Stimulated activated CD4-positive, alpha-beta T cell treated with anti-CD3 and anti-CD28 coated beads, Interleukin-15, amount 100 ng/mL, for 48 hours (primary cell): Measurements from ENCODE around the gene TMEM106A.
"Not testable (repeated sequence)": the region's sequence is repeated elsewhere in the genome, so short reads cannot be mapped to it uniquely, and the experiment has no call there.

Source experiments
- DNase-seq, 2 donors: peaks; one replicate each; pipeline ENCODE4 v3.0.0-alpha.2; 2020; ENCODE audit warnings: low read depth in 2 of 2

The TMEM106A gene

GRCh38 chr17:43215341-43215740, 3.7 kb downstream of the TMEM106A start:
- DNase-seq = no peak

- DNase-seq = no peak
These were observed 4.7 kb downstream of the TMEM106A start for GRCh38 chr17:43216369-43216761.

GRCh38 chr17:43216762-43217613, 5.3 kb downstream of the TMEM106A start:
- DNase-seq = no peak

- peak in 1 of 2 donors; percentile 15 for DNase-seq
These were observed 6.0 kb downstream of the TMEM106A start for GRCh38 chr17:43217614-43218087.

- DNase-seq = no peak
These were observed 7.3 kb downstream of the TMEM106A start for GRCh38 chr17:43219001-43219400.

- DNase-seq = no peak
These were observed 8.2 kb downstream of the TMEM106A start for GRCh38 chr17:43219746-43220380.

GRCh38 chr17:43220511-43221125, 8.9 kb downstream of the TMEM106A start:
- DNase-seq = no peak

GRCh38 chr17:43224146-43224705, 12.6 kb downstream of the TMEM106A start:
- DNase-seq = no peak

GRCh38 chr17:43226393-43226792, 14.7 kb downstream of the TMEM106A start:
- DNase-seq = no peak

GRCh38 chr17:43228020-43228782, 16.5 kb downstream of the TMEM106A start, which contains the start of gene CCDC200:
CCDC200 (minus strand) TSS chr17:43228623; CDS start chr17:43228554, 69 bp downstream.
- not testable (repeated sequence) for DNase-seq

- not testable (repeated sequence) for DNase-seq
These were observed 19.7 kb downstream of the TMEM106A start for GRCh38 chr17:43231205-43232020.

GRCh38 chr17:43232021-43232699, 20.5 kb downstream of the TMEM106A start:
- not testable (repeated sequence) for DNase-seq

- DNase-seq = not testable (repeated sequence)
These were observed 21.6 kb downstream of the TMEM106A start for GRCh38 chr17:43233263-43233662.

GRCh38 chr17:43233877-43234276, 22.2 kb downstream of the TMEM106A start, which contains the start of gene RNU2-1:
RNU2-1 (minus strand) TSS chr17:43233977.
- not testable (repeated sequence) for DNase-seq

- not testable (repeated sequence) for DNase-seq
These were observed 27.9 kb downstream of the TMEM106A start for GRCh38 chr17:43239597-43239996.

- not testable (repeated sequence) for DNase-seq
These were observed 29.1 kb downstream of the TMEM106A start for GRCh38 chr17:43240596-43241352.

GRCh38 chr17:43246456-43246855, 34.8 kb downstream of the TMEM106A start:
- DNase-seq = not testable (repeated sequence)
